HUDEP-2 (cell line): ENCODE measurements around the gene PKDCC.

Source experiments
- DNase-seq, 76 experiments: peaks; one replicate each; lab custom pipeline; 2025; ENCODE audit not compliant: unreplicated experiment in 76 of 76; lab: John Stamatoyannopoulos, UW

PKDCC gene

DNA sequence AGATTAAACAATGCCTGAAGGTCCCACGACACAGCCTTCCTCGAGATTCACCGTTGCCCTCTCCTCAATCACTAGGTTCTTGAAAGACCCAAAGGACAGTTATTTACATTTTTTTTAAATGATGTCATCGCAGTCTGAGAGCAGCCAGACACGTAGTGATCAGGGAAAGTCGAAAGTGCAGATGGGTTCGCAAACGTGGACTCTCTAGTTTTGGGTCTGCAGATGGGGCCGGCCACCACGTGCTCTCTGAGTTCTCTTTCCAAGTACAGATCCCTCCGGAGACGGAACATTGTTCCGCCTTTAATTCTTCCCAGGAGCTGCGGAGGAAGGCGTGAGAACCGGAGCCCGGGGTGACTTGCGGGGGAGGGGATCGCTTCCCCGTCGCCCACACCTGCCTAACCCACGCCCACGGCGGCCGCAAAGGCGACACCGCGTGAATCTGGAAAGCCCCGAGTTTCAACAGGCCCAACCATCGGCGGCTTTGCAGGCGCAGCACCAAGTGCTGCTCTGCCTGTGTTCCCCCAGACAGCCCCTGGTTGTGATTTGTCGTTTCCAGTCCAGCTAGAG, 54.3 kb downstream of the PKDCC start:
- DNase-seq = peak in 1 of 76 experiments; percentile 22

DNA sequence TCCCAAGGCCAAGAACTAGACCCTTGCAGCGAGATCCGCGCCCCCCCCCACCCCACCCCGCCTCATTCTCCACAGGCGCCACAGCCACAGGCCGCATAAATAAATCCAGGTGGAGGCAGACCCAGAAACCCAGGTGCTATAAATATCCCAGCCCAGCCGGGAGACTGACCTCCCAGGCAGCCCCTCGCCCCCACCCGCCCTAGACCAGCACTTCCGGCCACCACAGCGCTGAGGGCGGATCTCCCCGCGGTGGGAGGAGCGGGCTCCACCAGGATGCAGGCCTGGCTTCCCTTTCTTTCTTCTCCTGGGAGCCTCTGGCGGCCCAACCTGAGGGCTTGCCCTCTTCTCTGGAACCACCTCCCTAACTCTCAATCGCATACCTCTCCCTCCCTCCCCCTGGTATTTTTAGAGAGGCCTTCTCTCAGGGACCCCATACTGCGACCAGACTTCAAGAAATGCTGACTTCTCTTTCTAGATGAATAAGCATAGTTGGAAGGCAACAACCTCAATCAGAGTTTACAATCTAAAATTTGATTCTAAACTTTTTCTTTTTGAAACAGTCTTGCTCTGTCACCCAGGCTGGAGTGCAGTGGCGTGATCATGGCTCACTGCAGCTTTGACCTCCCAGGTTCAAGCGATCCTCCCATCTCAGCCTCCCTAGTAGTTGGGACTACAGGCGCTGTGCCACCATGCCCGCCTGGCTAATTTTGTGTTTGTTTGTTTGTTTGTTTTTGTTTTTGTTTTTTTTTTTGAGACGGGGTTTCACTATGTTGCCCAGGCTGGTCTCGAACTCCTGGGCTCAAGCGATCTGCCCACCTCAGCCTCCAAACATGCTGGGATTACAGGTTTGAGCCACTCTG, 55.0 kb downstream of the PKDCC start:
- no peak for DNase-seq

- DNase-seq = no peak
Measured at GRCh38 chr2:42103829-42104228, 56.0 kb downstream of the PKDCC start.

GRCh38 chr2:42104621-42105020, 56.8 kb downstream of the PKDCC start:
- no peak for DNase-seq

DNA sequence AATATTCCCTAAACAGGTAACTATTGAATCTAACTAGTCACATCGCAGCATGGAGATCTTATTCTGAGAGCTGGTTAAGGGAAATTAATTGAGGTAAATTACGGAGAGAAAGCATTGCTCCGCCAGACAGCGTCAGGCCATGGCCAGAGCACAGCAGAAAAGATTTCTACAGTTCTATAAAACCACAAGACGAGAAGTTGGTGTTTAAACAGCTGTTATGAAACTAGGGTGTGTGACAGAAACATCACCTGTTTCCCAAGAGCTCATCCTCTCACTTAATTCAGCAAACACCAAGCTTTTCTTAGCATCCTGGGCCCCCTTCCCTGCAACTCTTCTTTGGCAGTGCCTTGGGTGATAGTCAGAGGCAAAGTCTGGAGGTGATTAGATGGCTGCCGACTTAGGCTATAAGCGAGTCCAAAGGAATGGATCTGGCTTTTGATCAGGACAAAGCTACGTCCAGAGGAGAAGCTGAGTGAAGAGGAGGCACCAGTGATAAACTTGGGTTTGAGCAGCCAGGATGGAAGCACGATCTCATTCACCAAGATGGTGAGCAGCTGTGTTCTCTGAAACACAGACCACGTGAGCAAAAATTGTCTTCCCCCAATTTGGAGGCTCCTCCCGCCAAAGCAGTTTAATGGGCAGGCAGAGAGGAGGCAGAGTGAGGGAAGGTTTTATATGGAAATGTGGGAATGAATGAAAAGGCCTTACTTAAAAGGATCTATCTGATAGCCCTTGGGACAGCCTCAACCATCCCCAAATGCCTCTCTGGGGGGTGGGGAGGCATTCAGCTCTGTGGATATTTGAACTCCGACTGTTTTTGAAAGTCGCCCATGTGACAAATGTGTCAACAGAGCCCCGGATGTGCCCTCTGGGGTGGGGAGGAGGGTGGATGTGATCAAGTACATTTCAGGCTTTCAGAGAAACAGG, 57.8 kb downstream of the PKDCC start:
- DNase-seq = no peak

DNA sequence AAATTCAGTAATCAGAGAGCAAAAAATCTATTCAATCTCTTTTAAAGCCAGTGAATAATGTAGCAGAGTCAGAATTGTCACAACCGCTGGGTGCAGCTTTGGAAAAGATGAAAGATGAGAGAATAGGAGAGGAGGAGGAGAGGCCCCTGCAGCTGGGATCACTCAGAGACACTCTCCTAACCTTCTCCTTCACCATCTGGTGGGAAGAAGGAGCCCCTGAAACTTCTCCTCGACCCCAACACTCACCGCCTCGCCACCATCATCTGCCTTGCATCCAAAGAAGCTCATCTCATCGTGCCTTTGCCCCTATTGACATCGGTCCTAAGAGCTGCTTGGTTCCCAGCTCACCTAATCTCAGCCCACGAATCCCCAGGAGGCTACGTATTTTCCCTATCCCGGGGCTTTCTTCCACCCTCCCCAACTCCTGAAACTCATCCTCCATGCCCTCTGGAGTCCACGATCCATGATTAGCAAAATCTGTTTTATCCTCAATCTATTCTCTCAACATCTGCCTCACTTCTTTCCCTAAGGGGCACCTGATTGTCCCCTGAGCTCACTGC, 58.5 kb downstream of the PKDCC start:
- no peak for DNase-seq

DNA sequence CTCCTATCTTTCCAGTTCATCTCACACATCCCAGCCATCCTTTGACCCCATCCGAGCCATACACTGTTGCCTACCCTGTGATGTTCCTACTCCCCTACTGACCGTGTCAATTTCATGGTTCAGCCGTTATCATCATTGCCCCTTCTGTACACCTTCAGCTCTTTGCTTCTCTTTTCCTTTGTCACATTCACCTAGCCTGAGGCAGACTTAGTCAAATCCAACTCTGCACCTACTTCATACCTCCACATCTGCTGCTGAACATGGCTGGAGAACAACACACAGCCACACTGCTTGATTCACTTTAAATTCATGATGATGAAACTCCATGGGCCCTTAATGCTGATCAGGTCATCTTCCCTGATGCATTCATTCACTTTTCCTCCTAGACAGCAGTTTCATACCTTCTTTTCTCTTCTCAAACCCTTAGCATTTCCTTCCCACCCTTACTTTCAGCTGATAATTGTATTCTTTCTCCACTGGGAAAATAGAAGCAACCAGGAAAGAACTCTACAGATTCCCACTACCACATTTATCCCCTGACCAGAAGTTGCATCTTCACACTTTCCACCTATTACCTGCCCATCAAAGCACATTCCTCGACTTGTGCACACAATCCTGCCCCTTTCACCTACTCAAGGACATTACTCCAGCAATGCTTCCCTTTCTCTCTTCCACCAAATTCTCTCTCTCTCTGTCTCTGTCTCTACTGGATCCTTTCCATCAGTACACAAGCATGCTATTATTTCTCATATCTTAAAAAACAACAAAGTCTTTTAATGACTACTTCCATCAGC, 59.6 kb downstream of the PKDCC start:
- DNase-seq = no peak
